Activated CD4-positive, alpha-beta T cell treated with anti-CD3 and anti-CD28 coated beads, Interleukin-2, amount 50 U/mL, for 16 hours (primary cell): ENCODE data around the gene CTNNA1.

Experiments used
- DNase-seq: peaks from one replicate; pipeline ENCODE4 v3.0.0-alpha.2; 2020

Gene CTNNA1

DNA sequence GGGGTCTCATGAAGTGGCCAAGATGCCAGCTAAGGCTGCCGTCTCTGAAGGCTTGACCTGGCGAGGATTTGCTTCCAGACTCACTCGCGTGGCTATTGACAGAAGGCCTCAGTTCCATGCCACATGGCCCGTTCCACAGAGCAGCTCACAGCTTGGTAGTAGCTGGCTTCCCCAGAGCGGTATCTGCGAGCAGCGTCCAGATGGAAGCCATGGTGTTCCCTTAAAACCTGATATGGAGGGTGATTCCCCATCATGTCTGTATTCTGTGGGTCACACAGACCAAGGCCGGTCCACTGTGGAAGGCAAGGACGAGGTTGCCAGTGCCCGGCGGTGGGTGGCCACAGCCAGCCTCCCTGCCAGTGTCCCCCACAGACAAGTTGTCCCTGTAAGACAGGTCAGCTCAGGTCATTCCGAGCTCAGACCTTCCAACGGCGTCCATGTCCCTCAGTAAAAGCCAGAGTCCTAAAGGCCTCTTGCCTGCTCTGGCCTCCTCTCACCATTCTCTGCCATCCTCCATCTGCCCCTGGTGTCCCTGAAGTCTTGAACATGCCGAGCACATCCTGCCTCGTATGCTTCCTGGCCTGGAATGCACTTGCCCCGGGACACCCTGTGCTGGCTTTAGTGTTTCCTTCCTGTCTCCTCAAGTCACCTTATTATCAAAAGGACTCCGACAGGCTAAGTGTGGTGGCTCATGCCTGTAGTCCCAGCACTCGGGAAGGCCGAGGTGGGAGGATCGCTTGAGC, 183.2 kb downstream of the CTNNA1 start:
- no peak for DNase-seq

DNA sequence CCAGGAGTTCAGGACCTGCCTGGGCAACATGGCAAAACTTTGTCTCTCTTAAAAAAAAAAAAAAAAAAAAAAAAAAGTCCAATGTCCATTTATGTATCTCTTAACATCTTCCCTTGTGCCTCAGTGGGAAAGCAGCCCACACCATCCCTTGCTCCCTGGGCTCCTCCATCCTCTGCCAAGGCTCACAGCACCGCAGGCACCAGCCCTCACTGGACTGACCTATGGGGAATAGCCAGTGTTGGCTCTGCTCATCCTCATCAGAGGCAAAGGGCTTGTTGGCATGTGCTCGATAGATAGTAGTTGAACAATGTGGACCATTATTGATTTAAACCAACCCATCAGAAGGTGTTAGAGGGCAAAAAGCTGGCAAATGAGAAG, 183.7 kb downstream of the CTNNA1 start:
- DNase-seq: no peak

DNA sequence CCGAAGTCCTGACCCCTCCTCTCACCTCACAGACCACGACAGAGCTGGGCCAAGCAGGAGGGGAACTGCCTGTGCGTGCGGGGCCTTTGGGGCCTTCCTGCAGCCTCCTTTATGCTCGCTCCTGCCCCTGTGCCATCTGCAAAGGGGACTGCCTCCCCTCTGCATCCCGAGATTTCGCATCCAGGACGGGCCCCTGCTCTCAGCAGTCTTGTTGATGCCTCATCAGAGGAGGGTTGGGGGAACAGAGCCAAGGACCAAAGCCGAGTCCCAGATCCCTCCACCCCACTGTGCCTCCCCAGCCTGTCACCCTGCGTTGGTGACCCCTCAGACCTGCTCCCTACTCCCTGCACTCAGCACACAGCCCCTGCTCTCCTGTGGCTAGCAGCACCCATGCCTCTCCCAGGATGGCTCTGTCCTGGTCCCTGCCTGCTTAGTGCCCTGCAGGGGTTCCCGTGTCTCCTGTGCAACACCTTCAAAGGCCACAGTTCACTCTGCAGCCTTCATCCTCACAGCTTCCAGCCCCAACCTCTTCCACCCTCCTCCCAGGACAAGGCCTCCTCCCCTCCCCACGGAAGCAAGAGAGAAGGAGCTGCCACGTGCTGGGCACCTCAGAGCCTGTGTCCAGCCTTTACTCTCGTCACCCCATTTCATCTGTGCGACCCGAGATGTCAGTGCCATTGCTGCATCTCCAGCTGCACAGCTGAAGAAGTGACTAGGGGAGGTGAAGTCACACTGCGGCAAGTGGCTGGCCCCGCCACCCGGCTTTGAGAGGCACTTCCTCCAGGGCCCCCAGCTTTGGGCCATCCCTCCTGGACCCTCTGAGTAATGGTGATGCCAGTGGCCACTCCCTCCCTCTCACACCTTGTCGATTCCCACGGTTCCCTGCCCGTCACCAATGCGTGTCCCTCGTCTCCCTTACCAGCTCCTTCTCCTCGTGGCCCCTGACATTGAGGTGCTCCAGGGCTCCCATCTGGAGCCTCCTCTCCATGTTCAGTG, 184.5 kb downstream of the CTNNA1 start:
- no peak for DNase-seq

DNA sequence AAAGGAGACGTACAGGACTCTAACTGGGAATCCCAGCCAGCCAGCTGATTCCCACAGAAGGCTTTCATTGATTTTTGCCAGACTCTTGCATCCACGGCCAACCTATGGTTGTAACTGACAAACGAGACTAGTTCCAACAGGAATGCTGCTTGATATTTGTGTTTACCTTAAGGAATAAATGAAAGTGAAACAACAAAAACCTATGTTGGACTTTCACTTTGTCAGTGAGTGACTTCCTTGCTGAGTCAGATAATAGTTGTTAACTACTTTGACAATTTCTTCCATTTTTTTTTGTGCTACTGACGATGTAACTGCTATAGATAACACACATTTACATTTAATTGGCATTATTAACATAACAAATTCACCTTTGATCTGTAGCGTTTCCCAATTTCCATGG, 185.3 kb downstream of the CTNNA1 start:
- no peak for DNase-seq

DNA sequence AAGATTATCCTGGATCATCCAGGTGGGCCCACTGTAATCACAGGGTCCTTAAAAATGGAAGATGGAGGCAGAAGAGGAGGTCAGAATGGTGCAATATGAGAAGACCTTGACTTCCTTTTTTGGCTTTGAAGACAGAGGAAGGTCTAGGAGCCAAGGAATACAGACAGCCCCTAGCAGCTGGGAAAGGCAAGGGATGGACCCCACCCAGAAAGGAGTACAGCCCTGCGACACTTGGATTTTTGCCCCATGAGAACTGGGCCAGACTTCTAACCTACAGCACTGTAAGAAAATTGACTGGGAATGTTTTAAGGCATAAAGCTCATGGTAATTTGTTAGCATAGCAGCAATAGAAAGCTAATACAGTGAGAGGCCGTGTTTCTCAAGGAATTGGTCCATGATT, 188.8 kb downstream of the CTNNA1 start:
- no peak for DNase-seq

DNA sequence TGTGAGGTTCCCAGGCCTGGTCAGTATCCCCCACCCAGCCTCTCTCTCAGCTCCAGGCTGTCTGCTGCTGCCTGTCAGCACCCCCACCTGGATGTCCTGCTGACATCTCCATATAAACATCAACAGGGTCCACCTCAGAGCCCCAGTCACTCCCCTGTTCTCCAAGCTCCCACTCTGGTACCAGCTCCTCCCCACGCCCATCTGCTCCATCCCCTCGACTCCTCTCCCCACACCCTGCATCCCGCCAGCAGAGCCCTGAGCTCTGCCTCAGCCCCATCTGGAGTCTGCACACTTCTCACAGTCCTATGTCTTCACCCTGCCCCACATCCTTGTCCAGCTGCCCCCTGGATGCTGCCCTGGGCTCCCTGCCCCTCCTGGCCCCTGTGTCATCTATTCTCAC, 189.6 kb downstream of the CTNNA1 start:
- no peak for DNase-seq

DNA sequence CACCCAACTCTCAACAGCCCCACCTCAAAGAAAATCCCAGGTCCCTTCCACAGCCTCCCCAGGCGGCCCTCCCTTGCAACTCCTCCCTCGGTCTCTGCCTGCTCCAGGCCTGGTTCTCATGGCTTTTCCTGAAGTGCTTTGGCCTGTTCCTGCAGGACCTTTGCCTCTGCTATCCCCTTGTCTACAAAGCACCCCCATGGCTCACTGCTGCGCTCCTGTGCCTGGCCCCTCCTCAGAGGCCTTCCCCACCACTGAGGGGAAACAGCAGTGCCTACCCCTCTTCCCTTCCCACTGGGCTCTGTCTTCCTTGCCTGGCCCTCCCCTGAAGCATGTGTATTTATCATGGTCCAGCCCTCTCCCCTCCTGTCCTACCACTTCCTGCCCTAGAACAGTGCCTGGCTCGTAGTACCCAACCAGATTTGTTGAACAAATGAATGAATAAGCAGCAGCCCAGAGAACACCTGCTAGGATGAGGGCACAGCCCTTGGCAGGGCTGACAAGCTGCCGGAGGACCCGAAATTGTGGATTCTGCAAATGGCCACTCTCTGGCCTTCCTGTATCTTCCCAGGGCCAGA, 190.5 kb downstream of the CTNNA1 start:
- no peak for DNase-seq

DNA sequence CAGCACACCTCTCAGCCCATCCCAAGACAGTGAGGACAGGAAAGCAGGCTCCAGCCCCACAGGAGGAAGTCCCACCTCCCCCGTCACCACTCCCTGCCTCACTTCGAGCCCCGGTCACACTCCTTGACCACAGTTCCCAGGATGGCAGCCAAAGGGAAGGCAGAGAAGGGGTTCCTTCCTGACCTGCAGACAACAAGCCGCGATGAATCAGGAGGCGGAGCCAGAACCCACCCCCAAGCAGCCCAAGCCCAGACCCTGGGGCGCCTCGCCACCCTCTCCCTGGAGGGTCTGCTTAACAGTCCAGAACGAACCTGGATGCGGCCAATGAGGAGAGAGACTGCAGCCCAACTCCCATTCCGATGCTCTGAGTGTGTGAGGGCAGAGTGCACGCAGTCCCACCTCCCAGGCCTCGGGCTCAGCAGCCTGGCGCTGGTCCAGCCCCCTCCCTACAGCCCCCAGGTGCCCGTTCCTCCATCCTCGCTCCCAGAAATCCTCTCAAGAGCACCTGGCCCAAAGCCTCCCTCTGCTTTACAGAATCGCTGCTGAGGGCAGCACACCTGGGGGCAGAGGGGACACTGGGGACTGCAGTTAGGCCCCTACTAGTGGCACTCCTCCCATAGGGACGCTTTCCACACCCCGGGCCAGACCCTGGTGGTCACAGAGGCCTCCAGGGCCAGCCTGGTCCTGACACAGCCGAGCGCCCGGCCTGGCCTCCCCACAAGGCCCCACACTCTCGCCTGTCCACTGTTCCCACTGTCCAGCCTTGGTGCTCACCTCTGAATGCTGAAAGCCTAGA, 191.5 kb downstream of the CTNNA1 start:
- no peak for DNase-seq

DNA sequence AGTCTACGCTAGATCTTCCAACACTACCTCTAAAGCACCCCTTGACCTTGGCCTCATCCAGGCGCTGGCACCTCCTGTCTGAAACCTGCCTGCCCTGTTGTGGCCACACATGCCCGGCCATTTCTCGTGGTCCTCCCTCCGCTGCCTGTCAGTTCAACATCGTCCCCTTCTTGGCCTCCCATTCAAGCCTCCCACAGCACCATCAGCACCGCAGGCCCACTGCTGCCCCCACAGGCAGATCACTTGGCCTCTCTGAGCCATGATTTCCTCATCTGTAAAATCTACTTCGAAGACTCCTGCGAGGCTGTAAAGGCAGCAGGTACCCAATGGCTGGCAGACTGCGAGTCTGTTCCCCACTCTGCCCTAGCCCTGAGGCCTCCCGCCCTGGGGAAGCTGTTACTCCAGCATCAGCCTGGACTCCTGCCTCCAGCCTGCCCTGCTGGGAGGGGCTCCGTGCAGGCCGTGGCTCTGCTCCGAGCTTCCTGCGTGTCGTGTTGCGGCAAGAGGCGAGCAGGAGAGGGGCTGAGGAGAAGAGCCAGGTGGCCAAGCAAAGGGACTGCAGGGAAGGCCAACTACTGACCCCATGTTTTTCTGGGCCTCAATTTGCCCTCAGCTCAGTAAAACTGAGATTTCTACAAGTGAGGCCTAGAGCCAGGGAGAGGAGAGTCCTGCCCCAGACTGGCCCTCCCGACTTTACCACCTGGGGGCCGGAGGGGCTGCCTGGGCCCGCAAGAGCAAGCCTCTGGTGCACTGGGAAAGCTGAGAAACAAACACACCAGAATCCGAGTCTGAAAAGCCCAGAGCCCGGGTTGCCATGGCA, 192.4 kb downstream of the CTNNA1 start:
- DNase-seq: no peak

DNA sequence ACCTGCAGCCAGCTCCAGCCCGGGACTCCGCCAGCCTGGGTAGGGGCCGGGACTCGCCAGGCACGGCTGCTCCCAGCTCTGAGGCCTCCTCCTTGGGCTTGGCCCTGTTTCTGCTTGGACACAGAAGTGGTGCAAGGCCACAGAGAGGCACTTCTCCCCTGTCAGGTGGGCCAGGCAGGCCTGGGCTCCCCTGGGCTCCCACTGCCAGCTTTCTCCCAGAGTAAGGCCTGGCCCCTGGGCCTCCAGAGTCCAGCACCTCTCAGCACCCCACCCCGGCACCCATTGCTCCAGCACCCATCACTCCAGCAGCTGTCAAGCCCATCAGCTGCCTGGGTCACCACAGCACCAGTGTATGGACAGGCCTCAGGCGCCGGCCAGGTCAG, 193.0 kb downstream of the CTNNA1 start:
- DNase-seq: no peak

DNA sequence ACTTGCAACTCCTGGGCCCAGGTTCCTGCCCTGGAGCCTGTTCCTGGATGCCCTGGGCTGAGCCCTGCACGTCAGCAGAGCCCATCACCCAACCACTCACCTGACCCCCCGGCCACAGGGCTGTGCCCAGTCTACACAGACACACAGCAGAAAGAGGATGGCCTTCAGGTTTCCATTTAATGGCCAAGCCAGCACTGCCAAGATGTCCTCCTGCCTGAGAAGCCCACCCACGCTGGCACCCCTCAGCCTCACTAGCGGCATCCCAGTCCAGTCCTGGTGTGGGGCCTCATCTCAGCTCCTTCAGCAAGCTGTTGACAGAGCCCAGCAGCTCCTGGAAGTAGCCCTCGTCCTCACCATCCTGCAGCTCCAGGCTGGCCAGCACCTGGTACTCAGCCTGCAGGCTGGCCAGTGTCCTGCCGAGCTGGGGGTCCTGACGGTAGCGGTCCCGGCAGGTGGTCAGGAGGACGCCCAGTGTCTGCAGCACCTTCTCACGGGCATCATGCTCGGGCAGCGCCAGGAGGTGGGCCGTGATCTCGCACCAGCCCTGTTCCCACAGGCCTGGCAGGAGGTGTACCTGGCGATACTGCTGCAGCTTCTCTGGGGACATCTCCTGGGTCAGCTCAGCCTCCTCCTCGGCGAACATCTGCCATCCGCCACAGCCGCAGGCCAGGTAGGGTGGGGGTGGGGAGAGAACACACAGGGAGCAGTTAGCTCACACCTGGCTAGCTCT, 193.8 kb downstream of the CTNNA1 start:
- no peak for DNase-seq

DNA sequence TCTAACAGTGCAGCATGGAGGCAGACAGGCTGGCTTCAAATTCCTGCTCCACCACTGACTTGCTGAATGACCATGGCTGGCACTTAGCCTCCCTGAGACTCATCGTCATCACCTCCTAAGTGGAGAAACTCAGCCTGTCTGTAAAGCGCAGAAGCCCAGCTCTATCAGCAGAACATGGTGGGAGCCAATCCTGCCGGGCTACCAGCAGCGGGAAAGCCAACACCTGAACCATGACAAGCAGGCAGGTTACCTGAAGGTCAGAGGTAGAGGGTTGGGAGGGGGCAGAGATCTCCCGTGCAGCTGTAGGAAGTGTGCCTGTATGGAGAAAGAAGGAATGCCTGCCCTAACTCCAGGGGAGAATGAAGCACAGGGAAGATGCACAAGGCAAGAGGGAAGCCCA, 194.6 kb downstream of the CTNNA1 start:
- DNase-seq: no peak

DNA sequence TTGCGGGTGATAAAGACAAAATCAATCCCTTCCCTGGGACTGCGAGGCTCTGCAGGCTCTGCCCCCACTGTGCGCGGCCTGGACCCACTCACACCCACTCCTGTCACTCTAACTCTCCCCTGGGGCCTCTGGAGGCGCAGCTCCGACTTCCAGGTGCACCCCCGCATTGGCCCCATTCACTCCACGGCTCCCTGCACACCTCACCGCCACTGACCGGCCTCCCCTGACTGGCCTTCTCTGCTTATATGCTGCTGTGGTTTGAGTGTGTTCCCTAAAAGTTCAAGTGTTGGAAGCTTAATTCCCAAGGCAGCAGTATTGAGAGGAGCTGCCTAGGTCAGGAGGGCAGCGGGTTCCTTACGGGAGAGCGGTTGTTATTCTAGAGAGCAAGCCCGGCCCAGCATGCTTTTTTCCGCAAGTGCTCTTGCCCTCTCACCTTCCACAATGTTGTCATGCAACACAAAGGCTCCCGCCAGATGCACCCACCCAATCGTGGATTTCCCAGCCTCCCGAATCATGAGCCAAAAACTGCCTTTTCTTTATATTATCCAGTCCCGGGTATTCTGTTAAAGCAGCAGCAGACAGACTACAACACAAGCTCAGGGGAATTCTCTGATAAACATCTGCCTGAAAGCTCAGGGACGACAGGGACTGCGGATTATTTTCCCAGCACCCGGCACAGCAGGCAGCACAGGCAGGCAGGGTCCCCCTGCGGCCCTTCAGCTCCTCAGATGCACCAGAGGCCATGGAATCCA, 195.4 kb downstream of the CTNNA1 start:
- no peak for DNase-seq

DNA sequence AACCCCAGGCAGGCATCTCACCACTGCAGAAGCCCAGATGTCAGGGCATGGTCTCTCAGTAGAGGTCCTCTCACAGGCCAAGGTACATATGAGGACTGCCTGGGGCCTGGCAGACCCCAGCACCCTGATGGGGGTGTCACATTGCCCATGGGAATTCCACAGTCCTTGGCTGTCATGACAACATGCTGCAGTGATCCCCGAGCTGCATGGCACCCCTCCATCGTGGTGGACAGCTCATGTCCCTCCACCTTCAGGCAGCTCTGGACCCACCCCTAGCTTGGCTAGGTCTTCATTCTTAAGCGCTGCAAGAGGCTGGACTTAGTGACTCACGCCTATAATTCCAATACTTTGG, 196.0 kb downstream of the CTNNA1 start:
- DNase-seq: no peak

DNA sequence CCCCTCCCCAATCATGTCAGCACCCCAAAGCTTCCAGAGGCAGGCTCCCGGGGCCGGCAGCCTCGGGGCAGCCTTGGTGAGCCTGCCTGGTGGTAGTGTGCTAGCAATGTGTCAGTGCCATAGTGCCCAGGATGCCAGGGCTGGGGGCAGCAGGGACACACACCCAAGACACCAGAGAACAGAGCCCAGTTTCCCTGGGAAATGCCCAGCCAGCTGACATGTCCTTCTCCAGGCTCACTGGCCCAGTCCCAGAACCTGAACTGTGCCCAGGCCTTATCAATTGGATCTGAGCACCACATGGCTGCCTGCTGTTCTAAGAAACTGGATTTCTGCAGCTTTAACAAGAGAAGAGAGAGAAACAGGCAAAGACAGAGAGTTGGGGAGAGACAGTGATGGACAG, 196.8 kb downstream of the CTNNA1 start:
- no peak for DNase-seq

DNA sequence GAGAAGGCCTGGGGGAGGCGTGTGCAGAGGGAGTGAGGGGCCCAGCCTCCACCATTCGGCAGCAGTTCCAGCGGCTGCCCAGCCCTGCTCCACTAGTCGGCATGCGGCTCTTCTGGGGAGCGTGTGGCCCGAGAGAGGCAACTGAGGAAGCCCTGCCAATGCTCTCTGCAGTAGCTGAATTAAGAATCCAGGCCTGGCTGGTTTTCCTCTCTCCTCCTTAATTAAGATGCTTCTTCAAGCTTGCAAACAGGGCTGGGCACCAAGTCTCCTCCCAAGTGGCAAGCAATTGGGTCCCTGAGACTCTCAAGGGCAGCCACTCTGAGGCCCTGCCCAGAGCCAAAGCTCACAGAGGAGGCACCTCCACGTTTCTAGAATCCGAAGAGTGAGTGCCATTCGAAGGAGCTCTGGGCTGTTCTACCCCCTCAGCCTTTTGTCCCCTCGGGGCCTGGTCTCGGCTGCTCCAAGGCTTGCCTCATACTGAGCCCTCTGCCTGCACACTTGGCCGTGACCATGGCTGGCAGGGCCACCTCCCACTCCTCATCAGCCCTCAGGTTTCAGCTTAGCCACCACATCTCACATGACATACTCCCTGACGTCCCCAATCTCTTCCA, 197.3 kb downstream of the CTNNA1 start:
- no peak for DNase-seq

DNA sequence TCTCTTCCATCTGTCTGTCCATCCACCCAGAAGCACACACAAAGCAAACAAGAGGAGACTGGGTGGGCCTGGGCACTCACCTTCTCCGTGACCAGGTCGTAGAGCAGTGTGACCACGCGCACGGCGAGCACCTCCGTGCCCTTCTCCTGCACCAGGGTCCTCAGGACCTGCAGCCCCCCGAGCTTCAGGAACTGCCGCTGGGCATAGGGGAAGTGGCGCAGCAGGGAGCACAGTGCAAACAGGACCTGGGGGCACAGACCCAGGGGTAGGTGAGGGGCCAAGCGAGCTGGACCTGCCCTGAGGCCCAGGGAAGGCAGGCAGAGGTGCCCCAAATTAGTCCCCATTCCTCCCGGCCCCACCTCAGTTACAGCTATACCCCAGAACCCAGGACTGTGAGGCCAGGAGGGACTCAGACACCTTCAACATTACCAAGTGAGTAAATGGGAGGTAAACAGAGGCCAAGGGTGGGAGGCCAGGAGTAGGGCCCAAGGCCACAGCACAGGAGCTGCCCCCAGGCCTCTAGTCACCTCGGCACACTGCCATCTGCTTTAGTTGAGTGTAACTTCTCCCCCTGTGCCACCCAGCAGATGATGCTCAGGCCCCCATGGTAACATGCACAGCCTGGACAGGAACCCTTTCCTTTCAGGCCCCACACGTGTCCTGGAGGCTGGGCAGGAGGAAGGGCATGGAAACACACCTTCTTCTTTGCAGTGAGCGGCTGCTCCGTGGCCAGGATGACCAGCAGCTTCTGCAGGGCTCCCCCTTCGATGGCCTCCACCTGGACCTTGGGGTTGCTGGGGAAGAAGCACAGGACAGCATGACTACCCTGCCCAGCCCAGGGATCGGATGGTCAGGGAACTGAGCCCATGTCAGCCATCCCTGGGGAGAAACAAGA, 198.1 kb downstream of the CTNNA1 start:
- DNase-seq: no peak

DNA sequence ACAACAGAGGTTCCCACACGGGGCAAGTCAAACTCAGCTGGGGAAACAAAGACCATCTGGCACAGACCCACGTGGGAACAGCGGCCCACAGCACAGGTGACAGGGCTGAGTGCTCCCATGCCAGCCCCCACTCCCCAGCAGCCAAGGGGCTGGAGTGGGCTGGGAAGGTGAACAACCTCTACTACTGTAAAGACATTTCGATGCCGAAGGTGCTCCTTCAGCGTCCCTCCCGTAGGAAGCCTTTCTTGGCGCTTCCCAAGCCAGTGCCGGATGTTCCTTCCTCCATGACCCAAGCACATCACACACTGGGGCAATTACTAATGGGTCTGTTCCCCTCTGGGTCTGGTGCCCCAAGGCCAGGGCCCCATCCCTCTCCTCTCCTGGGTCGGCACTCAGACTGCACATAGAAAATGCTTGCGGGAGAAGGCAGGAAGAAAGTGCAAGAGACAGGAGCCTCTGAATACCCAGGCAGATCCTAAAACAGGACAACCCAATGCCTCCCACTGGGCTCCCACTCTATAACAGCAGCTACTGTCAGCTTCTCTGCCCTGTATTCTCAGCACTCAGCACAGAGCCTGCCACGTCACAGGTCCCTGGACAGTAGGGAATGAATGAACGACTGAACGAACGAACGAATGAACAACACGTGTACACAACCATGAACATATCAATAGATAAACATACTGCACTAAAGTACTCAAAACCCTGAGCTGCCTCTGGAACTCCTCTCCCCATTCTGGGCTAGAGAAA, 198.9 kb downstream of the CTNNA1 start:
- DNase-seq: no peak
